SK-N-DZ (cell line): Measurements from ENCODE around the gene PDE11A.

Source experiments
- DNase-seq: peaks from one replicate; pipeline ENCODE4 v3.0.0-alpha.2; 2015; ENCODE audit warnings: low spot score

PDE11A gene

GRCh38 chr2:177633111-177633510, 439.5 kb downstream of the PDE11A start:
- no peak for DNase-seq

- no peak for DNase-seq
Measured at GRCh38 chr2:177631680-177632079, 440.9 kb downstream of the PDE11A start.

GRCh38 chr2:177629357-177630024, 443.1 kb downstream of the PDE11A start:
- DNase-seq = no peak

GRCh38 chr2:177628831-177629230, 443.7 kb downstream of the PDE11A start:
- DNase-seq = no peak

- peak; percentile 53 for DNase-seq
Measured at GRCh38 chr2:177625744-177626650, 446.6 kb downstream of the PDE11A start.

GRCh38 chr2:177622521-177622920, 450.1 kb downstream of the PDE11A start:
- peak; percentile 38 for DNase-seq

GRCh38 chr2:177619986-177620385, 452.6 kb downstream of the PDE11A start:
- DNase-seq = no peak

GRCh38 chr2:177619461-177619860, 453.1 kb downstream of the PDE11A start:
- no peak for DNase-seq

- DNase-seq = peak; percentile 89
Measured at GRCh38 chr2:177618255-177619253, 454.0 kb downstream of the PDE11A start.

- DNase-seq = no peak
Measured at GRCh38 chr2:177617849-177618248, 454.7 kb downstream of the PDE11A start.

- no peak for DNase-seq
Measured at GRCh38 chr2:177616731-177617130, 455.8 kb downstream of the PDE11A start.

GRCh38 chr2:177616066-177616465, 456.5 kb downstream of the PDE11A start:
- DNase-seq = no peak

GRCh38 chr2:177612659-177613058, 459.9 kb downstream of the PDE11A start:
- DNase-seq = peak; percentile 18

- no peak for DNase-seq
Measured at GRCh38 chr2:177611310-177611886, 461.2 kb downstream of the PDE11A start.

- no peak for DNase-seq
Measured at GRCh38 chr2:177610813-177611212, 461.8 kb downstream of the PDE11A start.

GRCh38 chr2:177606636-177607035, 465.9 kb downstream of the PDE11A start:
- DNase-seq = peak; percentile 21

GRCh38 chr2:177604271-177605065, 468.1 kb downstream of the PDE11A start:
- peak; percentile 52 for DNase-seq

- no peak for DNase-seq
Measured at GRCh38 chr2:177603768-177604167, 468.8 kb downstream of the PDE11A start.

- no peak for DNase-seq
Measured at GRCh38 chr2:177603181-177603580, 469.4 kb downstream of the PDE11A start.

GRCh38 chr2:177602611-177603164, 469.9 kb downstream of the PDE11A start:
- DNase-seq = no peak
